ENCODE measurements around the gene NUDT8.
"Not testable (repeated sequence)": the region's sequence is repeated elsewhere in the genome, so short reads cannot be mapped to it uniquely, and the experiment has no call there.

NUDT8 gene

DNA sequence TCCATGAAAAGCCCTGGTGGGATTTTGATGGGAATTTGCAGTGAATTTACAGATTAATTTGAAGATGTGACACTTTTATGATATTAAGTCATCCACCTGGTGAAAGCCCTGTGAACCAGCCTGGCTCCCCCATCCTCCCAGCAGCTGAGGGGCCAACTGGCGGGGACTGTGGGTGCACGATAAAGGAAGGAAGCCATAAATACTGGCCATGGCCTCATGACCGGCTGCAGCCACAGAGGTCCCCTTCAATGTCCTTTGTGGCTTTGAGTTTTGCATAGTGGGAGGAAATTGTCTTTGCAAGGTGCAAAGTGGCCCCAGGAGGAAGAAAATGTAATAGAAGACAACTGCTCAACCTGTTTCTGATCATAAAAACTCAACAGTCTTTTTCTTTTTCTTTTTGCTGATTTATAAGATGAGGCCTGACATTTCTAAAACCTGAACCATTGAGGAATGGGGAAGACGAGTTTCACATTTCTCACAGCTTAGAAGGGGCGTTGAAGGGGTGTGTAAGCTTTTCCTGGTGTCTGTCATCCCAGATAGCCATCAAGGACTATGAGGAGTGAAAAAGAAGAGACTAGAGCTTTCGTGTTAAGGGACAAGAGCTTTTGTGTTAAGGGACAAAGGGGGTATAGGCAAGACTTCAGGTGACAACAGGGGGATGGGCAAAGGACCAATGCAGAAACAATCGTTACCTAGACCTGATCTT, 29.3 kb downstream of the NUDT8 start:
- Histone ChIP-seq H3K36me3 (ENCODE audit: control insufficient read depth, insufficient read depth, low read length) (no peaks in the 10 kb centered on the region), H3K9me3 (ENCODE audit: control insufficient read depth, low read length) (no peaks in the 10 kb centered on the region), H3K27ac (ENCODE audit: insufficient read depth, low read length, poor library complexity, severe bottlenecking) (no peak overlapping the region), H3K4me3 (ENCODE audit: insufficient read depth, low read depth, low read length, poor library complexity, severe bottlenecking) (no peak overlapping the region), H3K27me3 (replicated peaks; ENCODE audit: control insufficient read depth, insufficient read depth, low read length, poor library complexity, severe bottlenecking) (no peaks in the 10 kb centered on the region), H3K4me1 (ENCODE audit: control insufficient read depth, insufficient read depth, low read length, poor library complexity, severe bottlenecking) (no peaks in the 10 kb centered on the region)
- no peak for DNase-seq

DNA sequence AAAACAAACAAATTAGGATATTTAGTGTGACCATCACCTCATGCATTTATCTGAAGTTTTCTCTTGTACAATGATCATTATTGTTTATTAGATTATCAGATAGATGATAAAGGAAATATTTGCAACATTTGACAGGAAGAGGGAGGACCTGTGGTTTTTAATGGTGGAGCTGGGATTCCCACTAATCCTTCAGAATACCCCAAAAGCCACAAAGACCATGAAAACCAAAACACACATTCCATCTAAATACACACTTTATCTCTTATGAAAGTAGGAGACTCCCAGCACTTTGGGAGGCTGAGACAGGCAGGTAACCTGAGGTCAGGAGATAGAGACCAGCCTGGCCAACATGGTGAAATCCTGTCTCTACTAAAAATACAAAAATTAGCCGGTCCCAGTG, 30.6 kb downstream of the NUDT8 start:
- H3K4me1 ChIP-seq (ENCODE audit: control insufficient read depth, insufficient read depth, low read length, poor library complexity, severe bottlenecking): no peaks in the 10 kb centered on the region

DNA sequence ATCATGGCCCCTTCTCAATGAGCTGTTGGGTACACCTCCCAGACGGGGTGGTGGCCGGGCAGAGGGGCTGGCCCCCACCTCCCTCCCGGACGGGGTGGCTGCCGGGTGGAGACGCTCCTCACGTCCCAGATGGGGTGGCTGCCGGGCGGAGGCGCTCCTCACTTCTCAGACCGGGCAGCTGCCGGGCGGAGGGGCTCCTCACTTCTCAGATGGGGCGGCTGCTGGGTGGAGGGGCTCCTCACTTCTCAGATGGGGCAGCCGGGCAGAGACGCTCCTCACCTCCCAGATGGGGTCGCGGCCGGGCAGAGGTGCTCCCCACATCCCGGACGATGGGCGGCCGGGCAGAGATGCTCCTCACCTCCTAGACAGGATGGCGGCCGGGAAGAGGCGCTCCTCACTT, 31.8 kb downstream of the NUDT8 start:
- H3K36me3 ChIP-seq (ENCODE audit: control insufficient read depth, insufficient read depth, low read length); H3K27ac ChIP-seq (ENCODE audit: insufficient read depth, low read length, poor library complexity, severe bottlenecking); H3K4me3 ChIP-seq (ENCODE audit: insufficient read depth, low read depth, low read length, poor library complexity, severe bottlenecking); H3K4me1 ChIP-seq (ENCODE audit: control insufficient read depth, insufficient read depth, low read length, poor library complexity, severe bottlenecking); DNase-seq; H3K9me3 ChIP-seq (ENCODE audit: control insufficient read depth, low read length); H3K27me3 ChIP-seq (replicated peaks; ENCODE audit: control insufficient read depth, insufficient read depth, low read length, poor library complexity, severe bottlenecking): not testable (repeated sequence)

More for the DNA sequence above, 30.6 kb downstream of the NUDT8 start:
- no peak overlapping the region for H3K4me3 ChIP-seq (ENCODE audit: insufficient read depth, low read depth, low read length, poor library complexity, severe bottlenecking)
- H3K9me3 ChIP-seq (ENCODE audit: control insufficient read depth, low read length): no peaks in the 10 kb centered on the region
- DNase-seq: no peak
- H3K27me3 ChIP-seq (replicated peaks; ENCODE audit: control insufficient read depth, insufficient read depth, low read length, poor library complexity, severe bottlenecking): no peaks in the 10 kb centered on the region
- H3K27ac ChIP-seq (ENCODE audit: insufficient read depth, low read length, poor library complexity, severe bottlenecking): no peak overlapping the region
- no peaks in the 10 kb centered on the region for H3K36me3 ChIP-seq (ENCODE audit: control insufficient read depth, insufficient read depth, low read length)

DNA sequence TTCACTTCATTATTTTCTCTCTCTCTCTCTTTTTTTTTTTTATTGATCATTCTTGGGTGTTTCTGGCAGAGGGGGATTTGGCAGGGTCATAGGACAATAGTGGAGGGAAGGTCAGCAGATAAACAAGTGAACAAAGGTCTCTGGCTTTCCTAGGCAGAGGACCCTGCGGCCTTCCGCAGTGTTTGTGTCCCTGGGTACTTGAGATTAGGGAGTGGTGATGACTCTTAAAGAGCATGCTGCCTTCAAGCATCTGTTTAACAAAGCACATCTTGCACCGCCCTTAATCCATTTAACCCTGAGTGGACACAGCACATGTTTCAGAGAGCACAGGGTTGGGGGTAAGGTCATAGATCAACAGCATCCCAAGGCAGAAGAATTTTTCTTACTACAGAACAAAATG, 32.3 kb downstream of the NUDT8 start:
- DNase-seq; H3K4me3 ChIP-seq (ENCODE audit: insufficient read depth, low read depth, low read length, poor library complexity, severe bottlenecking); H3K27ac ChIP-seq (ENCODE audit: insufficient read depth, low read length, poor library complexity, severe bottlenecking); H3K9me3 ChIP-seq (ENCODE audit: control insufficient read depth, low read length); H3K4me1 ChIP-seq (ENCODE audit: control insufficient read depth, insufficient read depth, low read length, poor library complexity, severe bottlenecking); H3K27me3 ChIP-seq (replicated peaks; ENCODE audit: control insufficient read depth, insufficient read depth, low read length, poor library complexity, severe bottlenecking); H3K36me3 ChIP-seq (ENCODE audit: control insufficient read depth, insufficient read depth, low read length): not testable (repeated sequence)

DNA sequence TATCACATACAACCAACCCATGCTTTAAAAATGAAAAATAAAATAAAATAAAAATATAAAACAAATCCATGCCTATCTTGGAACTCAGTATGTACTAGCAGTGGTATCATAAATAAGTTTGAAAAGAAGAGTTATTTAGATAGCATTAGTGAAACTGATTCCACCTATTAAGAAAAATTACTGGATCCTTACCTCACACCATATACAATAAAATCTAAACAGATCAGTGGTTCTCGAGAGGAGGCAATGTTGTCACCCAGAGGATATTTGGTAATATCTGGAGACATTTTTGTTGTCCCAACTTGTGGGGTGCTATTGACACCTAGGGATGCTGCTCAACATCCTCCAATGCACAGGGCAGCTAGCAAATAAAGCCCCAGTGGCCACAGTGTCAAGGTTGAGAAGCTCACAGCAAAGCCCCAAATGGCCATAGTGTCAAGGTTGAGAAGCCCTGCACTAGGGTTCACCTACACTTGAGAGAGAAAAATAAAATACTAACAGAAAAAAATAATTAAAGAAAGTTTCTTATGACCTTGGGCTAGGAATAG, 32.9 kb downstream of the NUDT8 start:
- no peak overlapping the region for H3K4me3 ChIP-seq (ENCODE audit: insufficient read depth, low read depth, low read length, poor library complexity, severe bottlenecking)
- no peaks in the 10 kb centered on the region for H3K27me3 ChIP-seq (replicated peaks; ENCODE audit: control insufficient read depth, insufficient read depth, low read length, poor library complexity, severe bottlenecking)
- no peaks in the 10 kb centered on the region for H3K4me1 ChIP-seq (ENCODE audit: control insufficient read depth, insufficient read depth, low read length, poor library complexity, severe bottlenecking)
- no peaks in the 10 kb centered on the region for H3K36me3 ChIP-seq (ENCODE audit: control insufficient read depth, insufficient read depth, low read length)
- H3K9me3 ChIP-seq (ENCODE audit: control insufficient read depth, low read length): no peaks in the 10 kb centered on the region
- H3K27ac ChIP-seq (ENCODE audit: insufficient read depth, low read length, poor library complexity, severe bottlenecking): no peak overlapping the region
- DNase-seq: no peak

DNA sequence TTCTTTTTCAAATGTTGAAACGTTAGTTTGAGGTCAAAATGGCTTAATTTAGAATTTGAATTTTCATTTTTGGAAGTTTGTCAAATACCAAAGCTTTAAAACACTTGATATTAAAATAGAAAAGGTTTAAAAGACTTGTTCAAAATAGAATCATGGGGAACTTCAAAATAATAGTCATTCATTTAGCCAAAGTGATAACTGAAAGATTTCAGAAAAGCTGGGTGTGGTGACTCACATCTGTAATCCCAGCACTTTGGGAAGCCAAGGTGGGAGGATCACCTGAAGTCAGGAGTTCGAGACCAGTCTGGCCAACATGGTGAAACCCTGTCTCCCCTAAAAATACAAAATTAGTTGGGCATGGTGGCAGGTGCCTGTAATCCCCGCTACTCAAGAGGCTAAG, 35.3 kb downstream of the NUDT8 start:
- Histone ChIP-seq H3K4me1 (ENCODE audit: control insufficient read depth, insufficient read depth, low read length, poor library complexity, severe bottlenecking) (no peaks in the 10 kb centered on the region), H3K9me3 (ENCODE audit: control insufficient read depth, low read length) (no peaks in the 10 kb centered on the region), H3K27ac (ENCODE audit: insufficient read depth, low read length, poor library complexity, severe bottlenecking) (no peak overlapping the region), H3K36me3 (ENCODE audit: control insufficient read depth, insufficient read depth, low read length) (no peaks in the 10 kb centered on the region), H3K4me3 (ENCODE audit: insufficient read depth, low read depth, low read length, poor library complexity, severe bottlenecking) (no peak overlapping the region), H3K27me3 (replicated peaks; ENCODE audit: control insufficient read depth, insufficient read depth, low read length, poor library complexity, severe bottlenecking) (no peaks in the 10 kb centered on the region)
- DNase-seq: no peak

DNA sequence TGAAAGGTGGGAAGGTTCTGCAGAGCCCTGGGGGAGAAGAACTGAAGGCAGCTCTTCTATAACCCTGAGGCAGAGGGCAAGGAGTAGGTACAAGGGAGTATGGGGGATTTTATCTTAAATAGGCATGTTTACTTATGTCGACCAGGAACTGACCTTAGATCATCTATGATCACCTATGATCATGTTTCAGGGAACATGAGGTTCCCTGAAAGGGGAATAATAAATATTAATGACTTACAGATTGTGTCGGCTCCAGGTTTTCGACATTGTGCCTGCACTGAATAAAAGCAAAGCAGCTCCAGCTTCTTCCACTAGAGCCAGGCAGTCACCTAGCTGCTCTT, 36.2 kb downstream of the NUDT8 start:
- no peaks in the 10 kb centered on the region for H3K4me1 ChIP-seq (ENCODE audit: control insufficient read depth, insufficient read depth, low read length, poor library complexity, severe bottlenecking)
- H3K27me3 ChIP-seq (replicated peaks; ENCODE audit: control insufficient read depth, insufficient read depth, low read length, poor library complexity, severe bottlenecking): no peaks in the 10 kb centered on the region
- no peaks in the 10 kb centered on the region for H3K9me3 ChIP-seq (ENCODE audit: control insufficient read depth, low read length)
- no peak for DNase-seq
- H3K4me3 ChIP-seq (ENCODE audit: insufficient read depth, low read depth, low read length, poor library complexity, severe bottlenecking): no peak overlapping the region
- H3K36me3 ChIP-seq (ENCODE audit: control insufficient read depth, insufficient read depth, low read length): no peaks in the 10 kb centered on the region
- no peak overlapping the region for H3K27ac ChIP-seq (ENCODE audit: insufficient read depth, low read length, poor library complexity, severe bottlenecking)

DNA sequence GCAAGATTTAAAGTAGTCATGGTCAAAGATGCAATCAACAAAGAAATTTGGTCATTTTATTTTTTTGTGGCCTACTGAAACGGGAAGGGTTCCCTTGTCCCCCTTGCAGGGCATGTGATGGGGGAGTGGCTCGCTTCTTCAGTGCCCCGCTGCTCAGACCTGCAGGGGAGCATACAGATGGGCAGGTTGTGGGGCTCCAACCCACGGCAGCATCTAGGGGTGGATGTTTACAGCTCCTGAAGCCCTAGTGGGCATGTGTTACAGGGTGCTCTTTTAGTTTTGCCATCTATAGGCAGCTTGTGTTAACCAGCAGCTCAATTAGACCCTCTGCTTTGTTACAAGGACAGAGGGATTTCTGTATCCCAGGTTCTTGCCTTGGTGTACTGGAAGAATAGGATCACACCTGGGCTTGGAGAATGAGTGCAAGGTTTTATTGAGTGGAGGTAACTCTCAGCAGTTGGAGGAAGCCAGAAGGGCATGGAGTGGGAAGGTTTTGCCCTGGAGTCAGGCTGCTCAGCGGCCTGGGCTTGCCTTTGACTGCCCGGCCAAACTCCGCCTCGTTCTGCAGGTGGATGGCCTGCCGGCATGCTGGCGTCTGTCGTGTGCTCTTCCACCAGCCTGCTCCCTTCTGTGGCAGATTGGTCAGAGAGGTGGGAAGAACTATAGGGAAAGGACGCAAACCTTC, 36.7 kb downstream of the NUDT8 start:
- H3K9me3 ChIP-seq (ENCODE audit: control insufficient read depth, low read length): no peaks in the 10 kb centered on the region
- H3K4me1 ChIP-seq (ENCODE audit: control insufficient read depth, insufficient read depth, low read length, poor library complexity, severe bottlenecking): no peaks in the 10 kb centered on the region
- no peak overlapping the region for H3K4me3 ChIP-seq (ENCODE audit: insufficient read depth, low read depth, low read length, poor library complexity, severe bottlenecking)
- H3K27me3 ChIP-seq (replicated peaks; ENCODE audit: control insufficient read depth, insufficient read depth, low read length, poor library complexity, severe bottlenecking): no peaks in the 10 kb centered on the region
- no peaks in the 10 kb centered on the region for H3K36me3 ChIP-seq (ENCODE audit: control insufficient read depth, insufficient read depth, low read length)
- no peak for DNase-seq
- H3K27ac ChIP-seq (ENCODE audit: insufficient read depth, low read length, poor library complexity, severe bottlenecking): no peak overlapping the region

DNA sequence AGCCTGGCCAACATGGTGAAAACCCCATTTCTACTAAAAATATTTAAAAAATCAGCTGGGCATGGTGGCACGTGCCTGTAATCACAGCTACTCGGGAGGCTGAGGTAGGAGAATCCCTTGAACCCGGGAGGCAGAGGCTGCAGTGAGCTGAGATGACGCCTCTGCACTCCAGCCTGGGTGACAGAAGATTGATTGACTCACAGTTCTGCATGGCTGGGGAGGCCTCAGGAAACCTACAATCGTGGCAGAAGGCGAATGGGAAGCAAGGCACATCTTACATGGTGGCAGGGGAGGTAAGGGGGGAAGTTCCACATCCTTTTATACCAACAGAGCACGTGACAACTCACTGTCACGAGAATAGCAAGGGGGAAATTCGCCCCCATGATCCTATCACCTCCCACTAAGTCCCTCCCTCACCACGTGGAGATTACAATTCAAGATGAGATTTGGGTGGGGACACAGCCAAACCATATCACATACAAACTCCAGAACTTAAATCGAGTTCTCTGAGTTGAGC, 40.8 kb downstream of the NUDT8 start:
- H3K4me1 ChIP-seq (ENCODE audit: control insufficient read depth, insufficient read depth, low read length, poor library complexity, severe bottlenecking); H3K27ac ChIP-seq (ENCODE audit: insufficient read depth, low read length, poor library complexity, severe bottlenecking); H3K27me3 ChIP-seq (replicated peaks; ENCODE audit: control insufficient read depth, insufficient read depth, low read length, poor library complexity, severe bottlenecking); DNase-seq; H3K9me3 ChIP-seq (ENCODE audit: control insufficient read depth, low read length); H3K4me3 ChIP-seq (ENCODE audit: insufficient read depth, low read depth, low read length, poor library complexity, severe bottlenecking); H3K36me3 ChIP-seq (ENCODE audit: control insufficient read depth, insufficient read depth, low read length): not testable (repeated sequence)

DNA sequence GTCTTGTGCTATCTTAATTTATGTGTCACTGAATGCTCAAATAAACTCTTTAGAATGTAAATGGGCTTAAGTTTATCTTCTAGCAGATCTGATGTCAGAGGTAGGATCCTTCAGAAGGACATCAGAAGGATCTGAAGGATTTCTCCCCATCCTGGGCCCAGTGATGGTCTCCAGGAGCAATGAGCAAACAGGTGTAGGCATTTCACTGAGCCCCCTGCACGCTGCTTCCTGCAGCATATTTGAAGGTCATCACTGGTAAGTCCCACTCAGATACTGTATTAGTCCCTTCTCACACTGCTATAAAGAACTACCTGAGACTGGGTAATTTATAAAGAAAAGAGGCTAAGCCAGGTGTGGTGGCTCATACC, 41.6 kb downstream of the NUDT8 start:
- Histone ChIP-seq H3K4me3 (ENCODE audit: insufficient read depth, low read depth, low read length, poor library complexity, severe bottlenecking) (no peak overlapping the region), H3K9me3 (ENCODE audit: control insufficient read depth, low read length) (no peaks in the 10 kb centered on the region), H3K27me3 (replicated peaks; ENCODE audit: control insufficient read depth, insufficient read depth, low read length, poor library complexity, severe bottlenecking) (no peaks in the 10 kb centered on the region), H3K27ac (ENCODE audit: insufficient read depth, low read length, poor library complexity, severe bottlenecking) (no peak overlapping the region), H3K36me3 (ENCODE audit: control insufficient read depth, insufficient read depth, low read length) (no peaks in the 10 kb centered on the region), H3K4me1 (ENCODE audit: control insufficient read depth, insufficient read depth, low read length, poor library complexity, severe bottlenecking) (peaks cover 7% of the 10 kb centered on the region)
- DNase-seq: no peak

Data from effector memory CD4-positive, alpha-beta T cell (primary cell).